Epithelial cell of prostate (primary cell): ENCODE measurements around the gene SH2D2A.
"Not testable (repeated sequence)": the region's sequence is repeated elsewhere in the genome, so short reads cannot be mapped to it uniquely, and the experiment has no call there.

Source experiments
- DNase-seq: peaks from one replicate; pipeline ENCODE4 v3.0.0-alpha.2; 2011; ENCODE audit warnings: low read depth, low spot score
- H3K27ac ChIP-seq: fragments of 450-650 bp; 2 replicates; pipeline ENCODE4 v1.5.1; 2017; ENCODE audit warnings: mild to moderate bottlenecking

SH2D2A gene

DNA sequence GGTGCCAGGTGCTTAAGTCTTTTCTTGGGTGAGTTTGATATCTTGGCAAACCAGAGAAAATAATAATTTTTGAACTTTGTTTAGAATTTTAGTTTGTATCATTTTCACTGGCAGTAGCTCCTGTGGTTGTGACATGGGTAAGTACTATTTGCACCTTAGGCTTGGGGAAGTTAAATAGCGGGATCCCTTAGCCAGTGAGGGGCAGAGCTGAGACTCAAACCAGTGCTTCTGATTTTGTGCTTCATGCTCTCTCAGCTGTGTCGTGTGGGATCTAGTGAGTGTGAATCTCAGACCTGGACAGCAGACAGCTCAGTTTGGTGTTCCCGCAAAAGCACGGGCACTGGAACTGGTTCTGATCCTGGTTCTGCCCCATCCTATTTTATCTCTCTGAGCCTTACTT, 39.7 kb downstream of the SH2D2A start:
- peak overlapping the region; percentile 29 for H3K27ac ChIP-seq
- no peak for DNase-seq

- no peak for DNase-seq
- H3K27ac ChIP-seq = no peak overlapping the region
Measured at GRCh38 chr1:156775799-156776198, 40.8 kb downstream of the SH2D2A start.

DNA sequence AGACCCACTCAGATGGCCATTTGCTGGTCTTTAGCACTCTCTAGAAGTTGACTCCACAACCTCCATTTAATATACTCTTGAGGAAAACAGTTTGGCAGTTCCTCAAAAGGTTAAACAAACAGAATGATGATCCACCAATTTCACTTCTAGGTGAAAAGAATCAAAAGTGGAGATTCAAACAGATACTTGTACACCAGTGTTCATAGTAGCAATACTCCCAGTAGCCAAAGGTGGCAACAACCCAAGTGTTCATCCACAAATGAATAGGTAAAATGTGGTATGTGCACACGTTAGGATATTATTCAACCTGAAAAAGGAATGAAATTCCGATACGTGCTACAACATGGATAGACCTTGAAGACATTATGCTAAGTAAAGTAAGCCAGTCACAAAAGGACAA, 43.0 kb downstream of the SH2D2A start:
- DNase-seq = no peak
- H3K27ac ChIP-seq = no peak overlapping the region

GRCh38 chr1:156772728-156773497, 43.7 kb downstream of the SH2D2A start:
- H3K27ac ChIP-seq = no peak overlapping the region
- no peak for DNase-seq

DNA sequence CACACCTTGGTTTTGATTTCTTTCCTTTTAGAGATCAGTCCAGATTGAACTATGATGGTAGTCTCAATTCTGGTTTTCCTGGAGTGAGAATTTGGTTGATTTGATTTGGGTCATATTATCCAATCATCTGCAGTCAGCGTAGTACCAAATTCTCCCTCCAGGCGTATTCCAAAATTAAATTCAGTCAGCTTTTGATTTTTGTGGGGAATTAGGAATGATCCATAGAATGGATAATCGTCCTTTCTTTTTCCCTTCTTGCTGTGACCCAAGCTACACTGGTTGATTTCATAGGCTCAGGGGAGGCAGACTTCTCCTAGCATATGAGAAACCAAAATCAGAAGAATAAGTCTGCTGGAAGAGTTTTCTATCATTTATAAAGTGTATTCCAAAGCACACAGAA, 44.4 kb downstream of the SH2D2A start:
- no peak overlapping the region for H3K27ac ChIP-seq
- no peak for DNase-seq

DNA sequence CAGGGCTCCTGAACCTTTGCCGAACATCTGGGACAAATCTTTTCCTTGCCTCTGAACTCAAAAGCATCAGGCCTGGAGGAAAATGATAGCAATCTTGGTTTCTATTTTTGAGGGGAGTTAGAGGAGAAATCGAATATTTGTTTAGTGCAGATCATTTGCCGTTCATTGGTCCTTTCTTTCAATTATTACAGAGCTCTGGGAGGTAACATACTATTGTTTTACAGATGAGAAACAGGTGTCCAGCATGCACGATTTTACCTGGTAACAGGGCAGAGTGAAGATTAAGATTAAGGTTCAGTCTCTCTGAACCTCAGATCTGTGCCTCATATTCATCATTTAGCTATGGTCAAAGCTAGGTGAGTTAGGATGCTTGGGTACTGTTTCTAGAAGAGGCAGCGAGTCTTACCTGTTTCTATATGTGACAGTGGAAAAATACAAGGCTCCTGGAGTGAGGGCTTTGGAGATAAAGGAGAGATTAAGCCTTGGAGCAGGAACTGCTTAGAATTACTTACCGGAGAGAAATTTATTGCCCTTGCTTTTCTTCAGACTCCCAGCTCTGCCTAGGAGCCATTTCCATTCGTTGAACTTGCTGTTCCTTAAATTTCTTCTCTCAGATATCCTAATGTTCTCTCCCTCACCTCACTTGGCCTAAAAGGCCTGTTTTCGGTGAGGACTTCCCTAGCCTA, 47.9 kb downstream of the SH2D2A start:
- H3K27ac ChIP-seq = peak overlapping the region; percentile 88
- no peak for DNase-seq

DNA sequence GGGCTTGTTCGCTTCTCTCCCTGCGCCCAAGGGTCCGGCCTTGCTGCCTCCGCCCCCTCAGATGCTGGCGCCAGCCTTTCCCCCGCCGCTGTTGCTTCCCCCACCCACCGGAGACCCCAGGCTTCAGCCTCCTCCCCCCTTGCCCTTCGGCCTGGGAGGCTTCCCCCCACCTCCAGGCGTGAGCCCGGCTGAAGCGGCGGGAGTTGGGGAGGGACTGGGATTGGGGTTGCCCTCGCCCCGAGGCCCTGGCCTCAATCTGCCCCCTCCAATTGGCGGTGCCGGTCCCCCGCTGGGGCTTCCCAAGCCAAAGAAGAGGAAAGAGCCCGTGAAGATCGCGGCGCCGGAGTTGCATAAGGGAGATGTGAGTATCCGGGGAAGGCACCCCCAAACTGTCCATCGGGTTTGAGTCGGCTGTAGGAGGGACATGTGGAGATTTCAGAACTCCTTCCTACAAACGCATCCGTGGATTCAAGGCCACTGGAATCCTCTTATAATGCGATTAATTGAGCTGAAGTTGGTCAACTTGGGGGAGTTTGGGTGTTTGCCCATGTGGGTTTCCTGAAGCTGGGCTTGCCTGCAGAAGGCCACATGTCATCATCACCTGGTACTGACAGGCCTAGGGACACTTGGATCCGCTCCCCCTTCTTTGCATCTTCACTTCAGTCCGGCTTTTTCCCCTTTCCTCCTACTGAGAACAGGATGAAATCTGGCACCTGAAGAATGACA, 48.6 kb downstream of the SH2D2A start:
- H3K27ac ChIP-seq = peak overlapping the region; percentile 88
- DNase-seq = no peak

- peak; percentile 99 for DNase-seq
- peak within 1 kb of the TSS; percentile 88 for H3K27ac ChIP-seq
Measured at GRCh38 chr1:156767101-156767878, 49.4 kb downstream of the SH2D2A start, which contains the start of gene PRCC. TSS of gene PRCC (plus strand) at chr1:156767535. CDS start at chr1:156767772, 237 bp downstream.

- DNase-seq = no peak
- peak overlapping the region; percentile 88 for H3K27ac ChIP-seq
Measured at GRCh38 chr1:156766298-156767100, 50.1 kb downstream of the SH2D2A start.

DNA sequence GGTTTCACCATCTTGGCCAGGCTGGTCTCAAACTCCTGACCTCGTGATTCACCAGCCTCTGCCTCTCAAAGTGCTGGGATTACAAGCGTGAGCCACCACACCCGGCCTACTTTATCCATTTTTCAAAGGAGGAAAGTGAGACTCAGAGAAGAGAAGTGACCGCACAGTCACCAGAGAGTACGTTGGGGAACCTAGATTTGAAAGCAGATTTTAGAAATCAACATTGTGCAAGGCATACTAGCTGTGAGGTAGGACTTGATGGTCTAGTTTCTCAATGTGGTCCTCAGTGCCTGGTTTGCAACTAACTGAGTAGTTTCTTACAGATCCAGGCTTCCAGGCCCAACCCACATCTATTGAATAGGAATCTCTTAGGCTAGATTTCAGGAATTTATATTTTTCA, 51.0 kb downstream of the SH2D2A start:
- DNase-seq = no peak
- peak overlapping the region; percentile 88 for H3K27ac ChIP-seq

DNA sequence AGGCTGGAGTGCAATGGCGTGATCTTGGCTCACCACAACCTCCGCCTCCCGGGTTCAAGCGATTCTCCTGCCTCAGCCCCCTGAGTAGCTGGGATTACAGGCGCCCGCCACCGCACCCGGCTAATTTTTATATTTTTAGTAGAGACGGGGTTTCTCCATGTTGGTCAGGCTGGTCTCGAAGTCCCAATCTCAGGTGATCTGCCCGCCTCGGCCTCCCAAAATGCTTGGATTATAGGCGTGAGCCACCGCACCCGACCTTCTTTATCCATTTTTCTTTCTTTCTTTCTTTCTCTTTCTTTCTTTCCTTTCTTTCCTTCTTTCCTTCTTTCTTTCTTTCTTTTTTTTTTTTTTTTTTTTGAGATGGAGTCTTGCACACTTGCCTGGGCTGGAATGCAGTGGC, 51.5 kb downstream of the SH2D2A start:
- not testable (repeated sequence) for DNase-seq, H3K27ac ChIP-seq

GRCh38 chr1:156760796-156761104, 55.9 kb downstream of the SH2D2A start:
- no peak for DNase-seq
- no peak overlapping the region for H3K27ac ChIP-seq

DNA sequence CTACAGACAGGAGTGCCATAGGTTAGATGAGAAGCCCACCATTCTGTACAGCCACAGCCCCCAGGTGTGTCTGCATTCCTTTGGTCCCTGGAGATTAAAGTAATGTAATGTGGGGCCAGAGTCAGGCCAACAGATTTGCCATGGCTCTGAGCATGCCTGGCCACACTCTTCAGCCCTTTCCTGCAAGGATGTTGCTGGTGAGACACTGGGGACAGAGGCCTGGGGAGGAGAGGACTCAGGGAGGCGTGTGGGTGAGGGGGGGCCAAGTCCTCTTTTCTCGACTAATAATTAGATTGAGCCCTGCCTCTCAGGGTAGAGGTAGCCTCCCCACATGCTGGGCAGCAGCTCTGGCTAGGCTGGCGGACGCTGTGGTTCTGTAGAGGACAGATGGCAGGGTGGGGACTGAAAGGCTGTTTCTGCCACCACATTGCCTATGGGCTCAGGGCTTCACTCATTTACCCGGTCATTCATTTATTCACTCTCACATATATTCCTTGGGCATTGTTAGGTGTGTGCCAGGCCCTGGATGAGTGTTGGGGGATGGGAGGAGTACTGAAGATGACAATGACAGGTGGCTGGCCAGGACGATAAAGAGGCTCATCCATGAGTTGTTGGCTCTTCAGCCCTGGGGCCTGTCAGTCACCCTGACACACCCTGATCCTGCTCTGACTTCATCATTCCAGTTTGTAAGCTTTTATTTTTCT, 56.4 kb downstream of the SH2D2A start:
- DNase-seq = no peak
- no peak overlapping the region for H3K27ac ChIP-seq

DNA sequence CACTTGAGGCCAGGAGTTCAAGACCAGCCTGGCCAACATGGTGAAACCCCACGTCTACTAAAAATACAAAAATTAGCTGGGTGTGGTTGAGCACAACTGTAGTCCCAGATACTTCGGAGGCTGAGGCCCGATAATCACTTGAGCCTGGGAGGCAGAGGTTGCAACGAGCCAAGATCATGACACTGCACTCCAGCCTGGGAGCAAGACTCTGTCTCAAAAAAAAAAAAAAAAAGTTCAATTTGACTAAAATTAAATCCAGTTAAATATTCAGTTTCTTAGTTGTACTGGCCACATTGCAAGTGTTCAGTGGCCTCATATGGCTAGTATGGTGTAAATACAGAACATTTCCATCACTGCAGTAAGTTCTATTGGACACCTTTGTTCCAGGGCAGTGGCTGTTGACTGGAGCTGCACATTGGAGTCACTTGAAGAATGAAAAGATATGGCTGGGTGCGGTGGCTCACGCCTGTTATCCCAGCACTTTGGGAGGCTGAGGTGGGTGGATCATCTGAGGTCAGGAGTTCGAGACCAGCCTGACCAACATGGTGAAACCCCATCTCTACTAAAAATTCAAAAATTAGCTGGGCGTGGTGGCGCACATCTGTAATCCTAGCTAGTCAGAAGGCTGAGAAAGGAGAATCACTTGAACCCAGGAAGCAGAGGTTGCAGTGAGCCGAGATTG, 58.9 kb downstream of the SH2D2A start:
- H3K27ac ChIP-seq, DNase-seq: not testable (repeated sequence)

GRCh38 chr1:156756355-156756754, 60.3 kb downstream of the SH2D2A start:
- no peak for DNase-seq
- H3K27ac ChIP-seq = no peak overlapping the region
